Measurements from ENCODE around the gene CTBP2.

The CTBP2 gene

DNA sequence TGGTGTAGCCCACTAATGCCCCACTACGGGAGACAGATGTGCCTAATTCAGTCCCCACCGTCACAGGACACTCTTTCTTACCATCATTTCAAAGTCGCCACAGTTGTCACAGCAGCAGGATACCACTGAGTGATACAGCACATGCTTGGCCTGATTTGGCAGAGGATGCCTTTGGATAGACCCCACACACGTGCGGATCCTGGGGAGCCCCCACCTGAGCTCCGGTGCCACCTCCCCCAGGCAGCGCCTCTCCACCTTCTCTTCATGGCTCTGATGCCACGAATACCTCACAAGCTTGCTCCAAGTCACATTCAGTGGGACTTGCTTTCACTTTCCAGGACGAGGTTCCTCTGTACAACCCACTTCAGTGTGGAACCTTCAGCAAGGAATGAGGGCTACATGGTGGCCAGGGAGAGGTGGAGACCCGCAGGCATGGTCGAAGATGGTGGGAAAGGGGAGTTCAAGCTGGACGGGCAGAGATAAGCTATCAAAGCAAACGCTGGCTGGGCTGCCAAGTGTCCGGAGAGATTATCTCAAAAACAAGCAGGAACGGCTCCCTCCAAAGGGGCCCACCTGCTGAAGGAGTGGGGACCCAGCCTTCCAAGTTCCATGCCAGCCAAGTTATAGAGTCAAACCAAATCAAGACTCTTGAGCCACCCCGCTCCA, 111.0 kb downstream of the CTBP2 start:
- Histone ChIP-seq H2BK15ac (replicated peaks; ENCODE audit: low read depth) (no peak overlapping the region), H3K4me3 (ENCODE audit: low read length) (no peak overlapping the region), H2BK5ac (ENCODE audit: low read length) (no peak overlapping the region), H3K18ac (ENCODE audit: low read length) (no peak overlapping the region), H3K9ac (ENCODE audit: low read length) (no peak overlapping the region), H3K36me3 (ENCODE audit: control insufficient read depth, insufficient read depth, low read length) (no peaks in the 10 kb centered on the region), H3K79me2 (ENCODE audit: control insufficient read depth, insufficient read depth, low read length) (peaks cover 74% of the 10 kb centered on the region), H3K4ac (ENCODE audit: low read depth, low read length) (no peak overlapping the region), H3K27ac (ENCODE audit: low read depth, low read length) (no peak overlapping the region), H2BK120ac (ENCODE audit: low read depth, low read length) (no peak overlapping the region), H3K4me2 (ENCODE audit: low read length) (no peak overlapping the region), H3K27me3 (ENCODE audit: insufficient read depth, low read length, poor library complexity) (no peaks in the 10 kb centered on the region), H3K23ac (ENCODE audit: low read length) (no peak overlapping the region), H4K5ac (ENCODE audit: low read length) (no peak overlapping the region), H2AK5ac (ENCODE audit: low read length) (no peak overlapping the region), H3K56ac (ENCODE audit: low read length) (no peak overlapping the region), H3K4me1 (ENCODE audit: control insufficient read depth, low read depth, low read length) (peaks cover 12% of the 10 kb centered on the region), H3K79me1 (ENCODE audit: low read length) (peaks cover 25% of the 10 kb centered on the region), H4K8ac (ENCODE audit: low read depth, low read length) (no peak overlapping the region)
- WGBS (ENCODE audit: extremely low coverage, insufficient coverage, low lambda C conversion rate) = no CpG with 5 or more reads among the region's 16 CpGs
- DNase-seq = no peak

DNA sequence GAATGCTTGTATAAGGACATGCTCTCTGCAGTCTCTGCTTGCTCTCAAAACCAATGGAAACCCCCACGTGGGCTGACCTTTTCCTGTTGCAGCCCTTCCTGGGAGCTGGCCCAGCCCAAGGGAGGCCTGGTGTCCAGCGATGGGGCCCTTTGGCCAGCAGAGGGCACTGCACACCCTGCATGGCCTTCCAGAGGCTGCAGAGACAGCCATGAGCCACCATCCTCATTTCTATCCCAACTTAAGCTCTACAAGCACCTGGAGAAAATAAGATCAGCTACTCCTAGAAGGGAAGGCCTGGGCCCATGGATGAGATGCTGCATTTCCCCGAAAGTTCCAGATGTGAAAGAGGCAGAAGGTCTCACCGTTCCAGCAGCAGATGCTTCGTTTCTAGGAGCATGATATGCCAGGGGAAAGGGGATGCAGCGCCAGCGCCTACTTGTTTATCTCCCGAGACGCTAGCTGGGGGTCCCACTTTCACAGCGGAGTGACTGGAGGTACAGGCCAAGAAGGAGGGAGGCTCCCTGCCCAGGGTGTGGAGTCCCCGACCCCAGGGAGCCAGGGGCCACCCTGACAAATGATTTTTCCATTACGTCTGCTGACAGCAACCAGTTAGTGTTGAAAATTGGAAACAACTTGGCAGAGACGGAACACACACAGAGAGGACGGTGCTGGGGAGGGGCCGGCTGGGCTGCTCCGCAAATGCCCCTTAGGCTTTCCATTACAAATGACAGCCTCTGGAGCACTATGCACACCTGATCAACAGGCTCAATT, 112.1 kb downstream of the CTBP2 start:
- H2BK120ac ChIP-seq (ENCODE audit: low read depth, low read length) = no peak overlapping the region
- peak; percentile 97 for DNase-seq
- peaks cover 12% of the 10 kb centered on the region for H3K4me1 ChIP-seq (ENCODE audit: control insufficient read depth, low read depth, low read length)
- no peak overlapping the region for H2BK15ac ChIP-seq (replicated peaks; ENCODE audit: low read depth)
- no peak overlapping the region for H3K18ac ChIP-seq (ENCODE audit: low read length)
- no peaks in the 10 kb centered on the region for H3K36me3 ChIP-seq (ENCODE audit: control insufficient read depth, insufficient read depth, low read length)
- WGBS (ENCODE audit: extremely low coverage, insufficient coverage, low lambda C conversion rate) = no CpG with 5 or more reads among the region's 16 CpGs
- H3K79me1 ChIP-seq (ENCODE audit: low read length) = peaks cover 21% of the 10 kb centered on the region
- H3K27me3 ChIP-seq (ENCODE audit: insufficient read depth, low read length, poor library complexity) = no peaks in the 10 kb centered on the region
- H4K5ac ChIP-seq (ENCODE audit: low read length) = no peak overlapping the region
- H3K4ac ChIP-seq (ENCODE audit: low read depth, low read length) = no peak overlapping the region
- peak overlapping the region; percentile 30 for H3K9ac ChIP-seq (ENCODE audit: low read length)
- peaks cover 73% of the 10 kb centered on the region for H3K79me2 ChIP-seq (ENCODE audit: control insufficient read depth, insufficient read depth, low read length)
- peak overlapping the region; percentile 61 for H3K56ac ChIP-seq (ENCODE audit: low read length)
- H3K23ac ChIP-seq (ENCODE audit: low read length) = no peak overlapping the region
- no peak overlapping the region for H2AK5ac ChIP-seq (ENCODE audit: low read length)
- H3K4me3 ChIP-seq (ENCODE audit: low read length) = no peak overlapping the region
- no peak overlapping the region for H4K8ac ChIP-seq (ENCODE audit: low read depth, low read length)
- no peak overlapping the region for H3K27ac ChIP-seq (ENCODE audit: low read depth, low read length)
- no peak overlapping the region for H3K4me2 ChIP-seq (ENCODE audit: low read length)
- H2BK5ac ChIP-seq (ENCODE audit: low read length) = no peak overlapping the region

DNA sequence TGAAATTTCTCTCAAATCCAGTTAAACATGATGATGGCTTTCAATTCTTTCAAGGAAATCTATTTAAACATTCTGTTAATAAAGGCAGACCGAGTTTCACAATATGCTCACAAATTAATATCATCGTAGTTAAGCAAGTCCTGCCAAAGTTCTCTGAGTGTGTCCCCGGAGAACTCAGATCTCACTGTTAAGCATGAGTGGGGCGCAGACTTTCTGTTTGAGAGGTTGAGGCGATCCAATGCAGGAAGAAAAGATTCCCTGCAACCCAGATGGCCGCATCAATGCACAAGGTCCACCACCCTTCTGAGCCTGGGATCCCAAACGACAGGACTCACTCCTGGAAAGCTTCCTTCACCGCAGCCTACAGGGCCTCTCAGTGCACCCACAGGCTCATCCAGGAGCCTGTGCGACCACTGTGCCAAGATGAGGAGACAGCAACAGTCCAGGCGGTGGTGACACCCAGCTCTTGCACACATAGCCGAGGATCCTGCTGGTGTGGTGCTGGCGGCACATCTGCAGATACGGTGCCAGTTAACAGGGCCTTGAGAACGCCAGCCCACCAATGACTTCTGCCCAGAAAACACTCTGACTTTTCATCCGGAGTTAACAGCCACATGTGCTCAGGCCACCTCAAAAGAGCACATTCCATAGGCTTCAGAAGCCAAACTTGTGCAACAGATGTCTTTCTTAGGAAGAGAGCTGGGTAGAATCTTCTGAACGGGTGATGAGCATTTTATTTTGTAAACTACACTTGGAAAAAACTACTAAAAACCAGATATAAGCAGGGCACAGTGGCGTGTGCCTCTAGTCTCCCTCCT, 116.3 kb downstream of the CTBP2 start:
- no peaks in the 10 kb centered on the region for H3K36me3 ChIP-seq (ENCODE audit: control insufficient read depth, insufficient read depth, low read length)
- no peak overlapping the region for H4K8ac ChIP-seq (ENCODE audit: low read depth, low read length)
- H2BK5ac ChIP-seq (ENCODE audit: low read length) = no peak overlapping the region
- H3K56ac ChIP-seq (ENCODE audit: low read length) = no peak overlapping the region
- H3K4ac ChIP-seq (ENCODE audit: low read depth, low read length) = no peak overlapping the region
- H3K79me1 ChIP-seq (ENCODE audit: low read length) = peaks cover 19% of the 10 kb centered on the region
- no peak overlapping the region for H3K4me2 ChIP-seq (ENCODE audit: low read length)
- no peak overlapping the region for H3K9ac ChIP-seq (ENCODE audit: low read length)
- H2BK15ac ChIP-seq (replicated peaks; ENCODE audit: low read depth) = no peak overlapping the region
- H3K27ac ChIP-seq (ENCODE audit: low read depth, low read length) = no peak overlapping the region
- no peak overlapping the region for H4K5ac ChIP-seq (ENCODE audit: low read length)
- peaks cover 68% of the 10 kb centered on the region for H3K79me2 ChIP-seq (ENCODE audit: control insufficient read depth, insufficient read depth, low read length)
- no peak overlapping the region for H3K4me3 ChIP-seq (ENCODE audit: low read length)
- no peaks in the 10 kb centered on the region for H3K27me3 ChIP-seq (ENCODE audit: insufficient read depth, low read length, poor library complexity)
- WGBS (ENCODE audit: extremely low coverage, insufficient coverage, low lambda C conversion rate) = no CpG with 5 or more reads among the region's 17 CpGs
- H3K23ac ChIP-seq (ENCODE audit: low read length) = no peak overlapping the region
- no peak overlapping the region for H2BK120ac ChIP-seq (ENCODE audit: low read depth, low read length)
- H3K4me1 ChIP-seq (ENCODE audit: control insufficient read depth, low read depth, low read length) = peaks cover 19% of the 10 kb centered on the region
- H2AK5ac ChIP-seq (ENCODE audit: low read length) = no peak overlapping the region
- DNase-seq = no peak
- H3K18ac ChIP-seq (ENCODE audit: low read length) = no peak overlapping the region

DNA sequence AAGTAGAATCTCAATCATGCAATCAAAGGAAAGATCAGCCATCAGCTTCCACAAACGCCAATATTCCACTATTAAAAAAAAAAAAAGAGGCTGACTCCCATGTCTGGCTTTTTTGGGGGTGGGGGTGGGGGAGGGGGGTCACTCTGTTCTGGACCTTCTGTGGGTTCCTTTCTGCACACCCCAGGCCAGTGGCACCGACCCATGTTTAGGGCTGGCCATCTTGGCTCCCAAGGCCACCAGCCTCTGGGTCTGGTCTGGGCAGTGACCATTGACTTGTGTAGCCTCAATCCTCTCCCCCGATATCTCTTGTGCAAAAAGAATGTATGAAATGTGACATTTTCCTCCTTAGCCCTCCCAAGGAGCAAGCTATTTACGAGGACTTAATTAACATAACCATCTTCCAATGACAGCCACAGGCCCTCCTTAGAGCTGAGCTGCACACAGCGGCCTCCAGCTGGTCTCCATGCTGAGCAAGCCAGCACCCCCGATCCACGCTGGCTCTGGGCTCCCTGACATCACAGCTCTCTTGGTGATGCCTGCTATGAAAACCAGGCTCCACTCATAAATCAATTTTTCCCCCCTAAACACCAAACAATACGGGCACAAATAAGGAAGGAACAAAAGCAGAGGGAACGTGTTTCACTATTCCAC, 118.4 kb downstream of the CTBP2 start:
- Histone ChIP-seq H3K23ac (ENCODE audit: low read length) (no peak overlapping the region), H3K79me1 (ENCODE audit: low read length) (peaks cover 25% of the 10 kb centered on the region), H3K4me1 (ENCODE audit: control insufficient read depth, low read depth, low read length) (peaks cover 22% of the 10 kb centered on the region), H3K4me2 (ENCODE audit: low read length) (no peak overlapping the region), H2BK5ac (ENCODE audit: low read length) (no peak overlapping the region), H3K4ac (ENCODE audit: low read depth, low read length) (no peak overlapping the region), H4K8ac (ENCODE audit: low read depth, low read length) (no peak overlapping the region), H2BK15ac (replicated peaks; ENCODE audit: low read depth) (no peak overlapping the region), H3K79me2 (ENCODE audit: control insufficient read depth, insufficient read depth, low read length) (peaks cover 79% of the 10 kb centered on the region), H3K9ac (ENCODE audit: low read length) (no peak overlapping the region), H3K4me3 (ENCODE audit: low read length) (no peak overlapping the region), H3K36me3 (ENCODE audit: control insufficient read depth, insufficient read depth, low read length) (no peaks in the 10 kb centered on the region), H2BK120ac (ENCODE audit: low read depth, low read length) (no peak overlapping the region), H3K27ac (ENCODE audit: low read depth, low read length) (no peak overlapping the region), H3K56ac (ENCODE audit: low read length) (no peak overlapping the region), H3K18ac (ENCODE audit: low read length) (no peak overlapping the region), H4K5ac (ENCODE audit: low read length) (no peak overlapping the region), H2AK5ac (ENCODE audit: low read length) (no peak overlapping the region), H3K27me3 (ENCODE audit: insufficient read depth, low read length, poor library complexity) (no peaks in the 10 kb centered on the region)
- WGBS (ENCODE audit: extremely low coverage, insufficient coverage, low lambda C conversion rate) = no CpG with 5 or more reads among the region's 9 CpGs
- peak; percentile 81 for DNase-seq

DNA sequence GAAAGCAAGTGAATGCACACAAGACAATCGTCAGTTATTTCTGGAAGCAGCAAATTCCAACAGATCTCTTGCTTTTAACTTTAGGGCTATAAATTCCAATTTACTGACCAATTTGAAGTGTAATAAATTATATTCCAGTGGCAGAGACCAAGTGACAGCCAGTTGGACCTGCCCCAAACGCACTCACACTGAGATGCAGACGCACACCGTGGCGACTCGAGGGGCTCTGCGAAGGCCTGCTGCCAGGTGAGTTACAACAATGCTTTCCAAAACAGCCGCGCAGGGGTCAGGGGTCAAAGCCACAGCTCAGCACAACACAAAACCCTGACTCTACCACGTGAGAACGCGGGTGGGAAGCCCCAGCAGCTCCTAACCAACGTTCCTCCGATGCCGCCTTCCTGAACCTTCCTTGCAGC, 121.0 kb downstream of the CTBP2 start:
- Histone ChIP-seq H3K4ac (ENCODE audit: low read depth, low read length) (no peak overlapping the region), H3K9ac (ENCODE audit: low read length) (no peak overlapping the region), H3K4me1 (ENCODE audit: control insufficient read depth, low read depth, low read length) (peaks cover 25% of the 10 kb centered on the region), H4K8ac (ENCODE audit: low read depth, low read length) (no peak overlapping the region), H3K23ac (ENCODE audit: low read length) (no peak overlapping the region), H3K27ac (ENCODE audit: low read depth, low read length) (no peak overlapping the region), H3K79me1 (ENCODE audit: low read length) (peaks cover 32% of the 10 kb centered on the region), H2BK5ac (ENCODE audit: low read length) (no peak overlapping the region), H3K27me3 (ENCODE audit: insufficient read depth, low read length, poor library complexity) (no peaks in the 10 kb centered on the region), H4K5ac (ENCODE audit: low read length) (no peak overlapping the region), H3K79me2 (ENCODE audit: control insufficient read depth, insufficient read depth, low read length) (peaks cover 81% of the 10 kb centered on the region), H3K4me3 (ENCODE audit: low read length) (no peak overlapping the region), H2AK5ac (ENCODE audit: low read length) (no peak overlapping the region), H3K56ac (ENCODE audit: low read length) (no peak overlapping the region), H2BK15ac (replicated peaks; ENCODE audit: low read depth) (no peak overlapping the region), H3K4me2 (ENCODE audit: low read length) (no peak overlapping the region), H2BK120ac (ENCODE audit: low read depth, low read length) (no peak overlapping the region), H3K18ac (ENCODE audit: low read length) (no peak overlapping the region), H3K36me3 (ENCODE audit: control insufficient read depth, insufficient read depth, low read length) (no peaks in the 10 kb centered on the region)
- no CpG with 5 or more reads among the region's 15 CpGs for WGBS (ENCODE audit: extremely low coverage, insufficient coverage, low lambda C conversion rate)
- DNase-seq = no peak
